HepG2 (cell line): ENCODE measurements around the gene CYTH1. TPM values are rescaled to one million over a fixed set of nuclear protein-coding genes. Genes with fewer than 3 reads are reported as not detected.

Experiments
- EED ChIP-seq: sonication (generic); formaldehyde crosslinking; IDR thresholded peaks from 2 replicates; pipeline ENCODE4 v1.5.0; 2020; ENCODE audit warnings: mild to moderate bottlenecking, missing genetic modification reagents
- ELF1 ChIP-seq: sonication (generic); formaldehyde crosslinking; IDR thresholded peaks from 2 replicates; pipeline ENCODE4 v1.4.0; 2020; ENCODE audit warnings: missing genetic modification reagents
- GFI1 ChIP-seq: sonication (generic); formaldehyde crosslinking; IDR thresholded peaks from 2 replicates; pipeline ENCODE4 v1.5.0; 2020; ENCODE audit warnings: missing genetic modification reagents, mild to moderate bottlenecking, borderline replicate concordance
- GPN1 ChIP-seq: sonication (generic); formaldehyde crosslinking; IDR thresholded peaks from 2 replicates; pipeline ENCODE4 v1.5.1; 2020; ENCODE audit warnings: missing genetic modification reagents, borderline replicate concordance
- NBN ChIP-seq: fragments of 450-650 bp; conservative IDR thresholded peaks from 2 replicates; pipeline ENCODE4 v1.6.1; 2017
- NCOA1 ChIP-seq: sonication (generic); formaldehyde crosslinking; IDR thresholded peaks from 2 replicates; pipeline ENCODE4 v1.9.0; 2021; ENCODE audit warnings: missing genetic modification reagents
- SALL1 ChIP-seq: sonication (generic); formaldehyde crosslinking; IDR thresholded peaks from 2 replicates; pipeline ENCODE4 v1.8.0; 2022; ENCODE audit warnings: mild to moderate bottlenecking, missing genetic modification reagents
- ZBTB1 ChIP-seq: sonication (generic); formaldehyde crosslinking; IDR thresholded peaks from 2 replicates; pipeline ENCODE4 v1.4.0; 2020; ENCODE audit warnings: missing genetic modification reagents, borderline replicate concordance
- ZBTB26 ChIP-seq: IDR thresholded peaks from 2 replicates; pipeline ENCODE4 v1.6.1; 2016; ENCODE audit warnings: missing compliant biosample characterization, missing genetic modification reagents, borderline replicate concordance
- ZBTB33 ChIP-seq: sonication (generic); formaldehyde crosslinking; IDR thresholded peaks from 2 replicates; pipeline ENCODE4 v1.4.0; 2020; ENCODE audit warnings: missing genetic modification reagents
- ZHX2 ChIP-seq, 2 experiments: sonication (generic) in 1 of 2; formaldehyde crosslinking in 1 of 2; IDR thresholded peaks; 2 replicates each; pipeline versions ENCODE4 v1.6.1 to v1.9.0; 2014 to 2022; ENCODE audit warnings: antibody characterized with exemption in 1 of 2, borderline replicate concordance in 1 of 2, inconsistent platforms in 1 of 2, low read depth in 1 of 2, missing genetic modification reagents in 1 of 2
- ZNF501 ChIP-seq: sonication (generic); formaldehyde crosslinking; IDR thresholded peaks from 2 replicates; pipeline ENCODE4 v1.5.1; 2020; ENCODE audit warnings: mild to moderate bottlenecking, moderate library complexity, missing genetic modification reagents
- ZNF879 ChIP-seq: sonication (generic); formaldehyde crosslinking; IDR thresholded peaks from 2 replicates; pipeline ENCODE4 v1.8.1; 2023; ENCODE audit warnings: missing genetic modification reagents
- polyA plus RNA-seq, 8 experiments: library from polyadenylated mRNA; depleted of rRNA in 3 of 8; stranded (reverse) in 7 of 8; unstranded in 1 of 8; fragments of >200 nt; fragmentation: Illumina TruSeq in 4 of 8; extraction: Trizol in 4 of 8; gene quantifications; 2 replicates each; pipeline versions ENCODE4 v1.2.1 to v1.2.3, GENCODE V29; 2011 to 2016; ENCODE audit warnings: low read depth in 4 of 8, missing spikeins in 1 of 8, mixed read lengths in 1 of 8; ENCODE audit not compliant: insufficient read depth in 1 of 8
- total RNA-seq, 5 experiments: library from RNA; depleted of rRNA; stranded (reverse); fragments of >200 nt; fragmentation: Illumina TruSeq; extraction: Trizol; gene quantifications; 2 replicates each; pipeline ENCODE4 v1.2.3, GENCODE V29; 2016; ENCODE audit warnings: low read depth in 1 of 5
- TF ChIP-seq, protein P1 (sequence below): sonication (generic); formaldehyde crosslinking; IDR thresholded peaks from 2 replicates; pipeline ENCODE4 v1.9.0; 2022; ENCODE audit warnings: low read depth, missing genetic modification reagents

The CYTH1 gene
- total and polyA plus RNA-seq, 2 of the 13 experiments (the other 11 are each of a cell fraction or from before 2014, with no cell fraction given) = 20.1 to 48.9 TPM

GRCh38 chr17:78751447-78752161 lies 30.5 kb downstream of the CYTH1 start (continued):
- TF ChIP-seq, protein P1, sequence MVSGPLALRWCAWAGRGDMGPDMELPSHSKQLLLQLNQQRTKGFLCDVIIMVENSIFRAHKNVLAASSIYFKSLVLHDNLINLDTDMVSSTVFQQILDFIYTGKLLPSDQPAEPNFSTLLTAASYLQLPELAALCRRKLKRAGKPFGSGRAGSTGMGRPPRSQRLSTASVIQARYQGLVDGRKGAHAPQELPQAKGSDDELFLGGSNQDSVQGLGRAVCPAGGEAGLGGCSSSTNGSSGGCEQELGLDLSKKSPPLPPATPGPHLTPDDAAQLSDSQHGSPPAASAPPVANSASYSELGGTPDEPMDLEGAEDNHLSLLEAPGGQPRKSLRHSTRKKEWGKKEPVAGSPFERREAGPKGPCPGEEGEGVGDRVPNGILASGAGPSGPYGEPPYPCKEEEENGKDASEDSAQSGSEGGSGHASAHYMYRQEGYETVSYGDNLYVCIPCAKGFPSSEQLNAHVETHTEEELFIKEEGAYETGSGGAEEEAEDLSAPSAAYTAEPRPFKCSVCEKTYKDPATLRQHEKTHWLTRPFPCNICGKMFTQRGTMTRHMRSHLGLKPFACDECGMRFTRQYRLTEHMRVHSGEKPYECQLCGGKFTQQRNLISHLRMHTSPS (CRISPR knock-in tag) = no peak
- TF ChIP-seq GPN1 (no peak), ZNF879 (CRISPR knock-in tag) (no peak), ELF1 (no peak), ZBTB26 (CRISPR knock-in tag) (no peak), GFI1 (CRISPR knock-in tag) (0 out of 2 replicates have a peak, but pooled peaks have one; percentile 39), ZNF501 (peak; percentile 67; the same call in 1 of the 2 replicates), EED (CRISPR knock-in tag) (no peak), ZBTB1 (CRISPR knock-in tag) (no peak), NBN (no peak), ZBTB33 (no peak), SALL1 (CRISPR knock-in tag) (peak; percentile 77), ZHX2 (IDR thresholded peaks at IDR 0.05; ENCODE audit: low read depth) (no peak), ZHX2 (CRISPR knock-in tag; IDR thresholded peaks at IDR 0.05; ENCODE audit: borderline replicate concordance) (no peak), NCOA1 (no peak)
